Kasumi-1 (cell line): ENCODE measurements around the gene GTF2IRD1.
"Not testable (repeated sequence)": the region's sequence is repeated elsewhere in the genome, so short reads cannot be mapped to it uniquely, and the experiment has no call there.

Experiments
- DNase-seq, 2 experiments: peaks; one replicate each; lab custom pipeline; 2025; lab: John Stamatoyannopoulos, UW

Gene GTF2IRD1

GRCh38 chr7:74429153-74429747 is 24.5 kb upstream of the GTF2IRD1 start:
- no peak for DNase-seq

DNA sequence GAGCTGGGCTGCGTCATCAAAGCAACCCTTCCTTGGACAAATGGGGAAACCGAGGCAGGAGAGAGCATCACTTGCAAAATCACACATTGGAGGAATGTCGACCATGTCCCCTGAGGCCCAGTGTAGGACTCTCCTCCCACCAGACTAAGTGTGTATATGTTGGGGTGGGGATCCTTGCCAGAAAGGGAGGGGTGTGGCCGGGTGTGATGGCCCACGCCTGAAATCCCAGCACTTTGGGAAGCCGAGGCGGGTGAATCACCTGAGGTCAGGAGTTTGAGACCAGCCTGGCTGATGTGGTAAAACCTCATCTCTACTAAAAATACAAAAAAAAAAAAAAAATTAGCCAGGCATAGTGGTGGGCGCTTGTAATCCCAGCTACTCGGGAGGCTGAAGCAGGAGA is 23.3 kb upstream of the GTF2IRD1 start:
- DNase-seq: not testable (repeated sequence)

DNA sequence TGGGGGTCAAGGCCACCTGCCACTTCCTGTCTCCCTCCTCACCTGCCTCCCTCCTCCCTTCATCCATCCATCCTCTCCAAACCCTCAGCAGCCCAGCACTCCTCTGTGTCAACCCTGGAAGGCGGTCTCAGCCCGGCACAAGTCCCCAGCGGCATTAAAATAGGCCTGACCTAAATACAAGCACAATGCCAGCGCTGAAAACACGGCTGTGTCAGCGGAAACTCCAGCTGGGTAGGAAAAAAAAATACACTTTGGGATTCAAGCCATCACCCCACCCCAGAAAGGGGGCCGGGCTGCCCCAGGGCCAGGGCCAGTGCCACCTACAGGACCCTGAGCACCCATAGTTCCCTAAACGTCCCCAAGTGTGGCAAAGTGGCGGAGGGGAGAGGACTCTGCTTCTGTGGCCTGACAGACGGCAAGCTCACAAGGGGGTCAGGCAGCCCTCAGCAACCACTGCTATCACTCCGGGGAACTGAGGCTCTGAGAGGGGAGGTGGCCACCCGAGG is 22.7 kb upstream of the GTF2IRD1 start:
- DNase-seq: no peak

DNA sequence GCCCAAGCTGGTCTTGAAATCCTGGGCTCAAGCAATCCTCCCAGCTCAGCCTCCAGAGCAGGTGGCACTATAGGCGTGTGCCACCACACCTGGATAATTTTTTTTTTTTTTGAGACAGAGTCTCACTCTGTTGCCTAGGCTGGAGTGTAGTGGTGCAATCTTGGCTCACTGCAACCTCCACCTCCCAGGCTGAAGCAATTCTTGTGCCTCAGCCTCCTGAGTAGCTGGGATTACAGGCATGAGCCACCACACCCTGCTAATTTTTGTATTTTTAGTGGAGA is 16.5 kb upstream of the GTF2IRD1 start:
- not testable (repeated sequence) for DNase-seq

- DNase-seq: no peak
These were observed 15.4 kb upstream of the GTF2IRD1 start for GRCh38 chr7:74438327-74438726.

DNA sequence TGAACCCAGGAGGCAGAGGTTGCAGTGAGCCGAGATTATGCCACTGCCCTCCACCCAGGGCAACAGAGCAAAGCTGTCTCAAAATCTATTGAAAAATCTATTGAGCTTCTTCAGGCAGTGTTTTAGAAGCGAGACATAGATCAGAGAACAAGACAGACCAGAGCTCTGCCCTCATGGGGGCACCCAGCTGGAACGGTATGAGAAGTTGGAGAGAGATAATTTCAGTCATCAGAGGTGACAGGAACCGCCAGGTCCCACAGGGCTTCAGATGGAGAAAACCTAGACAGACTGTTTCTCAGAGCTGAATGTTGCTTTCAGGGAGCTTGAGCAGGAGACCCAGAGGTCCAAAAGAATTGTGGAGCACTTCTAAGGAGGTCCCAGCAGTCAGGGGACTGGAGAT is 14.2 kb upstream of the GTF2IRD1 start:
- no peak for DNase-seq

DNA sequence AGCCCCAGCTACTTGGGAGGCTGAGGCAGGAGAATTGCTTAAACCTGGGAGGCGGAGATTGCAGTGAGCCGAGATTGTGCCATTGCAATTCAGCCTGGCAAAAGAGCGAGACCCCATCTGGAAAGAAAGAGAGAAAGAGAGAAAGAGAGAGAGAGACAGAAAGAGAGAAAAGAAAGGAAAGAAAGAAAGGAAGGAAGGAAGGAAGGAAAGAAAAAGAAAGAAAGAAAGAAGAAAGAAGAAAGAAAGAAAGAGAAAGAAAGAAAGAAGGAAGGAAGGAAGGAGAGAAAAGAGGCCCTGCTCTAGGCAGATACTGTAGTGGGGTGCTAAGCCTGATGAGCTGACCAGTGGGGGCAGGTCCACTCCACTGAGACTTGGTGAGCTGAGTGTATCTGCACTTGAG is 13.6 kb upstream of the GTF2IRD1 start:
- DNase-seq: not testable (repeated sequence)

- no peak for DNase-seq
These were observed 11.9 kb upstream of the GTF2IRD1 start for GRCh38 chr7:74441801-74442200.

DNA sequence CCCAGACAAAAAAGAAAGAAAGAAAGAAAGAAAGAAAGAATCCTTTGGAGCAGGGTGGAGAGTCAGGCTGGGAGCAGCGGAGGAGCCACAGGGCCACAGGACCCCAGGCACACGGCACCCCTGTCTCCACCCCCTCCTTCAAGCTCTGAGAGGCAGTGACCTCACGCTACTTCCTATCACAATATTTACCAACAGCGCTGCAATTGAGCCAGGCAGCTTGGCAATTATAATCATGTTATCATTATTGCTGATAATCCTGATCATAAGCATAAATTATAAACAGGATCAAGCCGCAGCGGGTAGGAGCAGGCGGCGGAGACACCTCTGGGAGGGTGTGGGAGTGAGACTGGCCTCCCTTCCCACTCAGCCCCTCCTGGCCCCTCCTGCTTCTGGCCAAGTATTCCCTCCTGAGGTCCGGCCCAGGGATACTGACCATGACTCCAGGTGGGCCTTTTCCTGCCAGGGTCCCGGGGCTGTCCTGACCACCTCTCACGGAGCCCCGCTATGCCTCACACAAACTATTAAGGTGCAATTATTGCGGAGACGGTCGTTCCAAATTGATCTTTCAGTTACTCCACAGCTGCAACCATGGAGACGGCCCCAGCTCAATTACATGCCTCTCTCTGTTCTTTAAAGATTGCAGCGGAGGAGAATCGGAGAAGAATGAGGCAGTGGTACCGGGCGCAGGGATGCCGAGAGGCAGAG is 10.0 kb upstream of the GTF2IRD1 start:
- DNase-seq: no peak

DNA sequence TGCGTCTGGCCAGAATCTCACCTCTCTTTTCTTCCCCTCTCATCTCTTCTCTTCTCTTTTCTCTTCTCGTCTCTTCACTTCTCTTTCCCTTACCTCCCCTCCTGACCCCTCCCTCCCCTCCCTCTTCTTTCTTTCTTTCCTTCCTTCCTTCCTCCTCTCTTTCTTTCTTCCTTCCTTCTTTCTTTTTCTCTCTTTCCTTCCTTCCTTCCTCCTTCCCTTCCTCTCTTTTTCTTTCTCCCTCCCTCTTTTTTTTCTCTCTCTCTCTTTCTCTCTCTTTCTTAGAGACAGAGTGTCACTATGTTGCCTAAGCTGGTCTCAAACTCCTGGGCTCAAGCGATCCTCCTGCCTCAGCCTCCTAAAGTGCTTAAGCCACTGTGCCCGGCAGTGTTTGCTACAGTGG is 4.6 kb upstream of the GTF2IRD1 start:
- DNase-seq: no peak

GRCh38 chr7:74449809-74450397 is 3.8 kb upstream of the GTF2IRD1 start:
- peak; percentile 65 to 73 for DNase-seq

DNA sequence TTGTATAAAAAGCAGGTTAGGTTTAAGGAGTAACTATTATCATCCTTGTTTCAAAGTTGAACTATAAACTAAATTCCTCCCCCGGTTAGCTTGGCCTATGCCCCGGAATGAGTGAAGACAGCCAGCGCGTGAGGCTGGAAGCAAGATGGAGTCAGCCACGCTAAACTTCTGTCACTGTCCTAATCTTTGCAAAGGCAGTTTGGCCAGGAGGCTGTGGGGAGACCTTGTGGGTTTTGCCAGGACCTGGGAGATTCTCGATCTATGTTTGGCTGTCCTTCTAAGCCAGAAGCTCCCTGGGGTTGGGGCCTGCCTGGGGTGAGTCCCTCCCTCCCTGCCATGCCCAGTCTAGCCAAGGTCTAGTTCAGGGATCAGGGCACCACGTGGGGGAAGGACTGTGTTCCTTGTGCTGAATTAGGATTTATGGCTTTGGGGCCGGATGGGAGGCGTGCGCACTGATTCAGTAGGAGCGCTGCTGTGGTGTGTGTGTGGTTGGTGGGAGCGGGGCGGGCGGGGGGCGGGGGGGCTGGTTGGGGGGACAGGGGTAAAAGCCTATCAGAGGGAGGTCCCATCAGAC is 871 bp upstream of the GTF2IRD1 start:
- DNase-seq: no peak

DNA sequence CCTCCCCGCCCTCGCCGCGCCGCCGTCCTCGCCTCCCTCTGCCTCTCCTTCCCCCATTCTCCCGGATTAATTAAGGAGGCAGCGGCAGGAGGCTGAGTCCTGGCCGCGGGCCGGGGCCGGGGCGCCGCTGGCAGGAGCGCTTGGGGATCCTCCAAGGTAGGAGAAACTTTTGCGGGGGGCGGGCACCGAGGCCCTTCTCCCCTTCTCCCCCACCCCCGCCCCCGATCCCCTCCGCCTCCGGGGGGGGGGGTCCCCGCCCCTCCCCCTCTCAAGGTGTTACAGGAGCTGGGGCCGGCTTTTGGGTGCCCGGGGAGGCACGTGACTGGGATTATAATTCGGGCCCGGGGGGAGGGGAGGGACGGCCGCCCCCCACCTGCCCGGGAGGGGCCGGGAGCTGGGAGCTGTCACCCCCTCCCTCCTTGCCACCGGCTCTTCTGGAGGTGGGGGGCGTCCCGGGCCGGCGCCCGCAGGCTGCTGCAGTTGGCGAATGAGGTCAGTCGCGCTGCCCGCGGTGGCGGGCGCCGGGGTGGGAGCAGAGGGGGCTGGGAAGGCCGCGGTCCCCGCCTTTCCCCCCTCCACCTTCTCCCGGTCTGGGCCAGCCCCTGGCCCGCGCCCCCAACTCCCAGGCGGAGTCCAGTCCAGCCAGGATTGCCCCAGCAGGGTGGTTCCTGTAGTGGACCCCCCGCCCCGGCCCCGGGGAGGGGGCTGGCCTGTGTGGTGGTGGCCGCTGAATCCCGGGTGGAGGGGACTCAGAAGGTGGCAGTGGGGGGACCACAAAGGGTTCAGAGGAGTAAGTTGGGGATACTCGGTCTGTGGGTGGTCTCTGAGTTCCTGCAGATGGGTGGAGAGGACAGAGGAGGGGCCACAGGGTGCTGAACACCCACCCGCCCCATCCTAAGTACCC is 567 bp downstream of the GTF2IRD1 start:
- no peak for DNase-seq

DNA sequence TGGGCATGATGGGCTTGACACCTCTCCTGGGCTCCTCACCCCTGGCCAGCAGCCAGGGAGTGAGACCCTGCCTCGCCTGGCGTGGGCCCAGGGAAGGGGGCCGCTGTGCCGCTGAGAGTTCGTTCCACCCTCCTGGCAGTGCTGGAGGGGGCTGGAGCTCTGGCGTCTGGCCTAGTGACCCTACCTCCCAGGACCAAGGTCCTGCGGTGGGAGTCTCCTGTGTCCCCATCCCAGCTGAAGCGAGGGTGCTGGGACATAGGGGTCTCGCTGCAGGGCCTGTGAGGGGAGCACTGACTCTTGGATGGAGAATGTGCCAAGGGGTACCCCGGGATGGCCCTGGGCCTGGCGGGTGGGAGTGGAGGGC is 1.2 kb downstream of the GTF2IRD1 start:
- no peak for DNase-seq

- DNase-seq: no peak
These were observed 1.6 kb downstream of the GTF2IRD1 start for GRCh38 chr7:74455291-74455804.

DNA sequence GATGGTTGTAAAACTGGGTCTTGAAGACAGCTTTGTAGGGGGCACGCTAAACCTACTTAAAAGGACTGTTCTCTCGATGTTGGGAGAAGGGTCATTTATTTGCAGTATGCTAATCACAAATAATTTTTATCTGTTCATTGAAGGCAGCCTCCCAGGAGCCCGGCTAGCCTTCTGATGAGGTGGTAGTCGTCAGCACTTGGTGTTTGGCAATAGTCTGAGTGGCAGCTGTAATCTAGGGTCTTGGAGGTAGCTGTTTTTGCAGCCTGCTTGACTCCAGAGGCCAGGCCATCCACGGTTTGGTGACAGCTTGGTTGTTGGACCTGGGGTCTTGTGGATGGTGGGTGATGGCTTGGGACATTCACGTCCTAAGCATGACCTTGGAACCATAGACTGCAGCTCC is 2.2 kb downstream of the GTF2IRD1 start:
- no peak for DNase-seq

DNA sequence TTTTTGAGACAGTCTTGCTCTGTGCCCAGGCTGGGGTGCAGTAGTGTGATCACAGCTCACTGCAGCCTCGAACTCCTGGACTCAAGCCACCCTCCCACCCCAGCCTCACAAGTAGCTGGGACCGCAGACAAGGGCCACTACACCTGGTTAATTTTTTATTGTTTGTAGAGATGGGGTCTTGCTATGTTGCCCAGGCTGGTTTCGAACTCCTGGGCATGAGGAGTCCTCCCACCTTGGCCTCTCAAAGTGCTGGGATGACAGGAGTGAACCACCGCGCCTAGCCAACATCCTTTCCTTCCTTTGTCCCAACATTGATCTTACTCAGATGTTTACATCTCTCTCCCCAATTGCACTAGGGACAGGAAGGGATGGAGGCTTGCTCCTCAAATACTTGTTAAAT is 3.3 kb downstream of the GTF2IRD1 start:
- no peak for DNase-seq

GRCh38 chr7:74461970-74462706 is 8.4 kb downstream of the GTF2IRD1 start:
- DNase-seq: no peak

DNA sequence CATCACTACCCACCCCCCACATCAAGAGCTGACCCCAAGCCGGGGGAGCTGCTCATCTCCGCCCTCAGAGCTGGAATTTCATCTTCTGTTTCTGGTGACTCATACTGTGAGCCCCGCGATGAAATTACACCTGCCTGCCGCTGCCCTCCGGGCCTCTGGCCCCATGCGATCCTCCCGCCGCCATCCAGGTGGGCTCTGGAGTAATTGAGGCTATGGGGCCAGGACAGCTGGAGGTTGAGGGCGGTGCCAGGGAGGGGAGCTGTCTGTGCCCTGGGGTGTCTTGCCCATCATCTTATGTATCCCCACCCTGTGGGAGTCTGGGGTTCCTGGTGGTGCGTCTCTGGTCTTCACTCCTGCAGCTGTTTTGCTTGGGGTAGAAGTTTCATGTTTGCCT is 9.0 kb downstream of the GTF2IRD1 start:
- no peak for DNase-seq

DNA sequence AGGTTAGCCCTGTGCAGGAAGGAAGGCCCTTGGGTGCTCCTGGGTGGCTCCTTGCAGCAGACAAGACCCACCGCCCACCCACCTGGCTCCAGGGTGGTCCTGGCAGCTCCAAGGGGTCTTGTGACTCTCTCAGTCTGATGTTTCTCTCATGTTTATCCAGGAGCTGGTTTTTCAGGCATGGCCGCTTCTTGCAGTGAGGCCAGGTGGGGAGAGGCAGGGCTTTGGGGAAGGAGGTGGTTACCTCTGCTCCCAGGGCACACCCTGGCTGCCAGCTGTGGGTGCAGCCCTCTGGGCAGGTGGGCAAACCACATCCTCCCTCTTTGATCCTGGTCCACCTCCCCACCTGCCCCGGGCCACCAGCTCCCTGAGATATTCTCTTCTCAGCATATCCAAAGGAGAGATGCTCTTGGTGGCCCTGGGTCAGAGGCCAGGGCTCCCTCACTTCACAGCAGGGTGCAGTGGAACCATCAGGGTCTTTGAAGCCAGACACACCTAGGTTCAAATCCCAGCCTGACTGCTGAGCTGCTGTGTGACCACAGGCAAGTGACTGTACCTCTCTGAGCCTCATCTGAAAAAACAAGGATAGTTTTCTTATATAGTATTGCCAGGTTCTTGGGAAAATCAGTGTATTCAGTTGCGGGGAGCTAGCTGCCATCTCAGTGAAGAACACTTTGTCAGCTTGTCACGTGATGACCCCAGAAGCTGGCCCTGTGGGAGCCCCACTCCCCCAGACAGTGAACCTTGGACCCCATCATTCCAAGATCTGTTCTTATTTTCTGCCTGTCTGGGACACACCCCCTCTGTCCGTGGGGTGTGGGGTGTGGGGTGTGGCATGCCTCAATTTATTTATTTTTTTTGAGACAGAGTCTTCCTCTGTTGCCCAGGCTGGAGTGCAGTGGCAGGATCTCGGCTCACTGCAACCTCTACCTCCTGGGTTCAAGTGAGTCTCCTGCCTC is 11.5 kb downstream of the GTF2IRD1 start:
- no peak for DNase-seq
